Measurements from ENCODE around the gene PKP3. TPM values are rescaled to one million over a fixed set of nuclear protein-coding genes. Genes with fewer than 3 reads are reported as not detected.

PKP3 gene
- total RNA-seq, 1 experiment from 2014 or later: 177 TPM

DNA sequence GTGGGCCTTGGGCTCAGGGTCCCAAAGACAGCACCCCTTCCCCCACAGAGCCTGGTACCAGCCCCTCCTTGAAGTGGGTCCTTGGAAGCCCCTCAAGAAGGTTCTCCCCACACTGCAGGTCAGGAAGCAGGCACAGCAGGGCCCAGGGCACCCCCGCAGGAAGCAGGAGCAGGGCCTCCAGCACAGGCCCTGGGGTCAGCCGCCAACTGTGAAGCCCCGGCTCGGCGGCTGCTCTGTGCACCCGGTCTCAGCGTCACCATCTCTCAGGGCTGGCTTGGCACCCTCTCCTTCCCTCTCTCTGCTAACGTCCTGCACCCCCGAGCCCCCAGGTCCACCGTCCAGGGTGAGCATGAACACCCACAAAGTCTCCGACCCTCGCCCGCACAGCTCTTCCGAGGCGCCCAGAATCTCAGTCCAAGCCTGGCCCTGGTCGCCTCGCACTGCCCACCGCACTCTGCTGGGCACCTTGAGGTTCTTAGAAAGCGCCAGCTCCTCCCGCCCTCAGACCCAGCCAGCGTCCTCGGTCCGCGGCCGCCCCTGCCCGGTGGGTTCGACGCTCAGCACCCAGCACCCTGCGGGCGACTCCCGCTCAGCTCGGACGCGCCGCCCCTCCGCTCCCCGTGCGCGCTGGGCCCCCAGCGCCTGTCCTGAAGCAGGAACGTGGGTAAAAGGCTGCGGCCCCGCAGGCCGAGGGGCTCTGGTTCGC lies 22.2 kb downstream of the PKP3 start:
- no peak overlapping the region for H3K27ac Mint-ChIP-seq (ENCODE audit: low read depth, unreplicated experiment)
- H3K4me3 Mint-ChIP-seq (ENCODE audit: unreplicated experiment): peak overlapping the region; percentile 8
- peaks cover 8% of the 10 kb centered on the region for H3K36me3 Mint-ChIP-seq (ENCODE audit: insufficient read depth, unreplicated experiment)
- BruUV-seq (replicated peaks): no TSS peak
- POLR2A ChIA-PET: interaction anchor here (0.5 to 1.6 kb wide), 9 partner anchors 9 to 431 kb away, joined by 3 to 12 read pairs (median 5); partner anchors contain the start of genes ANO9, PKP3, PSMD13 and PTDSS2
- H3K27me3 Mint-ChIP-seq (ENCODE audit: insufficient read depth, unreplicated experiment): no peaks in the 10 kb centered on the region
- no peak for TF ChIP-seq CTCF (IDR thresholded peaks at IDR 0.05; ENCODE audit: unreplicated experiment)
- no peaks in the 10 kb centered on the region for H3K9me3 Mint-ChIP-seq (ENCODE audit: unreplicated experiment)
- peaks cover 5% of the 10 kb centered on the region for H3K4me1 Mint-ChIP-seq (ENCODE audit: insufficient read depth, unreplicated experiment)
- CTCF ChIA-PET: interaction anchor here (1.4 kb wide), 1 partner anchor 8 kb away, joined by 3 read pairs; no protein-coding TSS in a partner anchor
- no peak for DNase-seq (ENCODE audit: unreplicated experiment)
- intact Hi-C loops (cut with micrococcal nuclease): no loop called here

DNA sequence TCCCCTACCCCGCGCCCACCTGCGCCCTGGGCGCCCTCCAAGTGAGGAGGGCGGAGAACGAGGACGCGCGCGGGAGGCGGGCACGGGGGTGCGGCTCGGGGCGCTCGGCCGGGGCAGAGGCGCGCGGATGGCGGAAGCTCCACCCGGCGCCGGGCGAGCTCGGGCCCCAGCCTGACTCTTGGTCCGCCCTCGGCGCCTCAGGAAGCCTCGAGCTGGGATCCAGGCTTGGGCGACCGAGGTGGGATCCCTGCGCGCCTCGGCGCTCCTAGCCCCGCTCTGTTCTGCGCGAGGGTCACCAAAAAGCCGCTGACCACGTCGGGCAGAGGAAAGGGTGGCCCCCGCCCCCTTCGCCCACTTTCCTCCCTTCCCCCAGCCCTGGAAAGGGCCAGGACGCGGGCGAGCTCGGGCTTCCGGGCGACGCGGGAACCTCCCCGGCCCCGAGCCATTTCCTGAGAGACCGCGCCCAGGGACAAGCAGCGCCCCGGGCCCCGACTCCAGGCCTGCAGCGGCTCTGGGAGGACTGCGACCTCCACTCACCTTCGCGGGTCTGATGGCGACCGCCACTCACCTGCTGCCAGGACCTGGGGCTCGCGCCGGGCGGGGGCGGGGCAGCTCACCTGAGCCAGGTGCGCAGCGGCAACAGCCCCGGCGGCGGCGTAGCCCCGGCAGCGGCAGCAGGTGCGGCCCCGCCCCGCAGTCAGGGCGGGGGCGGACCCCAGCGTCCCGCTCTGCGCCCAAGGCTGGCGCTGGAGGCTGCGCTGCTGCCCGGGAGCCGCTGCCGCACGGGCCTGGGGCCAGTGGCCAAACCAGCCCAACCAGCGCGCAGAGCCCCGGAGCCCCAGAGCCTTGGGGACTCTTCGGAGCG lies 23.0 kb downstream of the PKP3 start:
- ChIA-PET POLR2A (interaction anchor here (0.5 to 1.6 kb wide), 10 partner anchors 8 to 430 kb away, joined by 3 to 12 read pairs (median 4); partner anchors contain the start of genes ANO9, PKP3, PSMD13 and PTDSS2), CTCF (interaction anchor here (1.4 kb wide), 1 partner anchor 9 kb away, joined by 3 read pairs; no protein-coding TSS in a partner anchor)
- H3K4me3 Mint-ChIP-seq (ENCODE audit: unreplicated experiment): peak overlapping the region; percentile 62
- peaks cover 5% of the 10 kb centered on the region for H3K4me1 Mint-ChIP-seq (ENCODE audit: insufficient read depth, unreplicated experiment)
- TF ChIP-seq CTCF (IDR thresholded peaks at IDR 0.05; ENCODE audit: unreplicated experiment): no peak
- no peaks in the 10 kb centered on the region for H3K9me3 Mint-ChIP-seq (ENCODE audit: unreplicated experiment)
- intact Hi-C loops (cut with micrococcal nuclease): no loop called here
- peaks cover 8% of the 10 kb centered on the region for H3K36me3 Mint-ChIP-seq (ENCODE audit: insufficient read depth, unreplicated experiment)
- no TSS peak for BruUV-seq (replicated peaks)
- DNase-seq (ENCODE audit: unreplicated experiment): peak; percentile 39
- H3K27me3 Mint-ChIP-seq (ENCODE audit: insufficient read depth, unreplicated experiment): no peaks in the 10 kb centered on the region
- H3K27ac Mint-ChIP-seq (ENCODE audit: low read depth, unreplicated experiment): peak overlapping the region; percentile 67

- ChIA-PET CTCF (interaction anchor here (0.6 to 0.9 kb wide), 2 partner anchors 23 to 103 kb away, joined by 3 read pairs; no protein-coding TSS in a partner anchor), POLR2A (interaction anchor here (1.1 to 1.6 kb wide), 5 partner anchors 9 to 181 kb away, joined by 3 to 12 read pairs (median 4); partner anchors contain the start of genes ANO9, PKP3 and PSMD13)
- TF ChIP-seq CTCF (IDR thresholded peaks at IDR 0.05; ENCODE audit: unreplicated experiment): no peak
- H3K36me3 Mint-ChIP-seq (ENCODE audit: insufficient read depth, unreplicated experiment): peaks cover 8% of the 10 kb centered on the region
- peaks cover 5% of the 10 kb centered on the region for H3K4me1 Mint-ChIP-seq (ENCODE audit: insufficient read depth, unreplicated experiment)
- intact Hi-C loops (cut with micrococcal nuclease): no loop called here
- no peaks in the 10 kb centered on the region for H3K27me3 Mint-ChIP-seq (ENCODE audit: insufficient read depth, unreplicated experiment)
- BruUV-seq (replicated peaks): no TSS peak
- H3K4me3 Mint-ChIP-seq (ENCODE audit: unreplicated experiment): peak overlapping the region; percentile 62
- peak overlapping the region; percentile 67 for H3K27ac Mint-ChIP-seq (ENCODE audit: low read depth, unreplicated experiment)
- H3K9me3 Mint-ChIP-seq (ENCODE audit: unreplicated experiment): no peaks in the 10 kb centered on the region
- no peak for DNase-seq (ENCODE audit: unreplicated experiment)
Observed at GRCh38 chr11:417652-418342, 23.8 kb downstream of the PKP3 start.
